ENCODE results near the gene RARB. TPM values are rescaled to one million over a fixed set of nuclear protein-coding genes. Genes with fewer than 3 reads are reported as not detected.

The RARB gene
- polyA plus RNA-seq, 1 donor from 2014 or later: 13.2 TPM

- Histone ChIP-seq H3K79me2 (replicated peaks; ENCODE audit: insufficient read depth, low read length) (no peaks in the 10 kb centered on the region), H4K20me1 (ENCODE audit: insufficient read depth) (no peaks in the 10 kb centered on the region), H3K36me3 (ENCODE audit: insufficient read depth, low read length) (no peaks in the 10 kb centered on the region), H3K9me2 (ENCODE audit: insufficient read depth, low read length) (no peaks in the 10 kb centered on the region), H2AFZ (ENCODE audit: low read depth, low read length) (no peak overlapping the region), H3K4me2 (ENCODE audit: low read length) (no peak overlapping the region), H3F3A (ENCODE audit: insufficient read depth, low read length, poor library complexity, severe bottlenecking) (no peaks in the 10 kb centered on the region), H3K27me3 (ENCODE audit: insufficient read depth, low read depth, low read length) (no peaks in the 10 kb centered on the region), H3K9ac (ENCODE audit: low read length) (no peak overlapping the region), H3K9me3 (ENCODE audit: low read length) (no peaks in the 10 kb centered on the region), H3K27ac (ENCODE audit: low read length) (no peak overlapping the region), H3K4me3 (ENCODE audit: low read length) (no peak overlapping the region)
- TF ChIP-seq EZH2 (IDR thresholded peaks at IDR 0.05; ENCODE audit: borderline replicate concordance, insufficient read depth, low read length, poor library complexity, severe bottlenecking): no peak
- TF ChIP-seq POLR2AphosphoS5 (IDR thresholded peaks at IDR 0.05): no peak
- no peak for TF ChIP-seq RAD21 (conservative IDR thresholded peaks at IDR 0.05)
- no peak for TF ChIP-seq EP300 (conservative IDR thresholded peaks at IDR 0.05; ENCODE audit: poor library complexity, severe bottlenecking)
These were observed 55.4 kb downstream of the RARB start for GRCh38 chr3:25483456-25483855.

DNA sequence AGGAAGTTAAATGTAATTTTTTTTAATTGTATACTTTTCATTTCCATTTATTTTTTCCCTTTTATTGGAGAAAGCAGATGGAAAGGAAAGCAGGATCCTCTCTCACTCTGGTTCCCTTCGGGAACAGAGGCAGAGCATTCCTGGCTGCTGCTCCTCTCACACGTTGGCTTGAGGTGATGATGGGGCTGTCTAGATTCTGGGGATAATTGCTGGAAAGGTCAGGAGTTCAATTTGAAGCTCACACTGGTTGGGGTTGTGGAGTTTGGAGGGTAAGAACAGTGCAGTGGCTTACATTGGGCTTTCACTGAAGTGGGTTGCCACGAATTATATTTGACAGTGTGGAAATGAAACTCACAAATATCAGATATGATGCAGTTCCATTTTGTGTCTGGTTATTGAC is 57.6 kb downstream of the RARB start:
- Histone ChIP-seq H3K36me3 (ENCODE audit: insufficient read depth, low read length) (no peaks in the 10 kb centered on the region), H3K4me3 (ENCODE audit: low read length) (no peak overlapping the region), H3F3A (ENCODE audit: insufficient read depth, low read length, poor library complexity, severe bottlenecking) (no peaks in the 10 kb centered on the region), H3K9ac (ENCODE audit: low read length) (no peak overlapping the region), H3K27ac (ENCODE audit: low read length) (no peak overlapping the region), H3K9me2 (ENCODE audit: insufficient read depth, low read length) (no peaks in the 10 kb centered on the region), H3K9me3 (ENCODE audit: low read length) (no peaks in the 10 kb centered on the region), H3K4me2 (ENCODE audit: low read length) (no peak overlapping the region), H2AFZ (ENCODE audit: low read depth, low read length) (no peak overlapping the region), H3K79me2 (replicated peaks; ENCODE audit: insufficient read depth, low read length) (no peaks in the 10 kb centered on the region), H4K20me1 (ENCODE audit: insufficient read depth) (no peaks in the 10 kb centered on the region), H3K27me3 (ENCODE audit: insufficient read depth, low read depth, low read length) (no peaks in the 10 kb centered on the region)
- no peak for TF ChIP-seq EP300 (conservative IDR thresholded peaks at IDR 0.05; ENCODE audit: poor library complexity, severe bottlenecking)
- TF ChIP-seq POLR2AphosphoS5 (IDR thresholded peaks at IDR 0.05): no peak
- TF ChIP-seq RAD21 (conservative IDR thresholded peaks at IDR 0.05): no peak
- TF ChIP-seq, protein P1, sequence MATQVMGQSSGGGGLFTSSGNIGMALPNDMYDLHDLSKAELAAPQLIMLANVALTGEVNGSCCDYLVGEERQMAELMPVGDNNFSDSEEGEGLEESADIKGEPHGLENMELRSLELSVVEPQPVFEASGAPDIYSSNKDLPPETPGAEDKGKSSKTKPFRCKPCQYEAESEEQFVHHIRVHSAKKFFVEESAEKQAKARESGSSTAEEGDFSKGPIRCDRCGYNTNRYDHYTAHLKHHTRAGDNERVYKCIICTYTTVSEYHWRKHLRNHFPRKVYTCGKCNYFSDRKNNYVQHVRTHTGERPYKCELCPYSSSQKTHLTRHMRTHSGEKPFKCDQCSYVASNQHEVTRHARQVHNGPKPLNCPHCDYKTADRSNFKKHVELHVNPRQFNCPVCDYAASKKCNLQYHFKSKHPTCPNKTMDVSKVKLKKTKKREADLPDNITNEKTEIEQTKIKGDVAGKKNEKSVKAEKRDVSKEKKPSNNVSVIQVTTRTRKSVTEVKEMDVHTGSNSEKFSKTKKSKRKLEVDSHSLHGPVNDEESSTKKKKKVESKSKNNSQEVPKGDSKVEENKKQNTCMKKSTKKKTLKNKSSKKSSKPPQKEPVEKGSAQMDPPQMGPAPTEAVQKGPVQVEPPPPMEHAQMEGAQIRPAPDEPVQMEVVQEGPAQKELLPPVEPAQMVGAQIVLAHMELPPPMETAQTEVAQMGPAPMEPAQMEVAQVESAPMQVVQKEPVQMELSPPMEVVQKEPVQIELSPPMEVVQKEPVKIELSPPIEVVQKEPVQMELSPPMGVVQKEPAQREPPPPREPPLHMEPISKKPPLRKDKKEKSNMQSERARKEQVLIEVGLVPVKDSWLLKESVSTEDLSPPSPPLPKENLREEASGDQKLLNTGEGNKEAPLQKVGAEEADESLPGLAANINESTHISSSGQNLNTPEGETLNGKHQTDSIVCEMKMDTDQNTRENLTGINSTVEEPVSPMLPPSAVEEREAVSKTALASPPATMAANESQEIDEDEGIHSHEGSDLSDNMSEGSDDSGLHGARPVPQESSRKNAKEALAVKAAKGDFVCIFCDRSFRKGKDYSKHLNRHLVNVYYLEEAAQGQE (IDR thresholded peaks at IDR 0.05; ENCODE audit: borderline replicate concordance): no peak
- TF ChIP-seq TAF1 (IDR thresholded peaks at IDR 0.05; ENCODE audit: low read depth): no peak
- no peak for TF ChIP-seq SMC3 (conservative IDR thresholded peaks at IDR 0.05; ENCODE audit: poor library complexity)
- TF ChIP-seq, protein P2, sequence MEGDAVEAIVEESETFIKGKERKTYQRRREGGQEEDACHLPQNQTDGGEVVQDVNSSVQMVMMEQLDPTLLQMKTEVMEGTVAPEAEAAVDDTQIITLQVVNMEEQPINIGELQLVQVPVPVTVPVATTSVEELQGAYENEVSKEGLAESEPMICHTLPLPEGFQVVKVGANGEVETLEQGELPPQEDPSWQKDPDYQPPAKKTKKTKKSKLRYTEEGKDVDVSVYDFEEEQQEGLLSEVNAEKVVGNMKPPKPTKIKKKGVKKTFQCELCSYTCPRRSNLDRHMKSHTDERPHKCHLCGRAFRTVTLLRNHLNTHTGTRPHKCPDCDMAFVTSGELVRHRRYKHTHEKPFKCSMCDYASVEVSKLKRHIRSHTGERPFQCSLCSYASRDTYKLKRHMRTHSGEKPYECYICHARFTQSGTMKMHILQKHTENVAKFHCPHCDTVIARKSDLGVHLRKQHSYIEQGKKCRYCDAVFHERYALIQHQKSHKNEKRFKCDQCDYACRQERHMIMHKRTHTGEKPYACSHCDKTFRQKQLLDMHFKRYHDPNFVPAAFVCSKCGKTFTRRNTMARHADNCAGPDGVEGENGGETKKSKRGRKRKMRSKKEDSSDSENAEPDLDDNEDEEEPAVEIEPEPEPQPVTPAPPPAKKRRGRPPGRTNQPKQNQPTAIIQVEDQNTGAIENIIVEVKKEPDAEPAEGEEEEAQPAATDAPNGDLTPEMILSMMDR (IDR thresholded peaks at IDR 0.05; ENCODE audit: poor library complexity, severe bottlenecking): no peak

- H3K4me2 ChIP-seq (ENCODE audit: low read length): no peak overlapping the region
- no peaks in the 10 kb centered on the region for H3F3A ChIP-seq (ENCODE audit: insufficient read depth, low read length, poor library complexity, severe bottlenecking)
- no peaks in the 10 kb centered on the region for H4K20me1 ChIP-seq (ENCODE audit: insufficient read depth)
- no peak overlapping the region for H3K4me3 ChIP-seq (ENCODE audit: low read length)
- no peaks in the 10 kb centered on the region for H3K9me2 ChIP-seq (ENCODE audit: insufficient read depth, low read length)
- no peaks in the 10 kb centered on the region for H3K9me3 ChIP-seq (ENCODE audit: low read length)
- TF ChIP-seq, protein P1 (IDR thresholded peaks at IDR 0.05; ENCODE audit: borderline replicate concordance): no peak
- TF ChIP-seq MXI1 (conservative IDR thresholded peaks at IDR 0.05; ENCODE audit: poor library complexity, severe bottlenecking) (no peak), EP300 (conservative IDR thresholded peaks at IDR 0.05; ENCODE audit: poor library complexity, severe bottlenecking) (no peak), EZH2 (IDR thresholded peaks at IDR 0.05; ENCODE audit: borderline replicate concordance, insufficient read depth, low read length, poor library complexity, severe bottlenecking) (no peak), TAF1 (IDR thresholded peaks at IDR 0.05; ENCODE audit: low read depth) (no peak), RAD21 (conservative IDR thresholded peaks at IDR 0.05) (no peak), POLR2AphosphoS5 (IDR thresholded peaks at IDR 0.05) (no peak), SMC3 (conservative IDR thresholded peaks at IDR 0.05; ENCODE audit: poor library complexity) (no peak)
- TF ChIP-seq, protein P2 (IDR thresholded peaks at IDR 0.05; ENCODE audit: poor library complexity, severe bottlenecking): no peak
- H3K27ac ChIP-seq (ENCODE audit: low read length): no peak overlapping the region
- H3K36me3 ChIP-seq (ENCODE audit: insufficient read depth, low read length): no peaks in the 10 kb centered on the region
- no peaks in the 10 kb centered on the region for H3K79me2 ChIP-seq (replicated peaks; ENCODE audit: insufficient read depth, low read length)
- no peaks in the 10 kb centered on the region for H3K27me3 ChIP-seq (ENCODE audit: insufficient read depth, low read depth, low read length)
- no peak overlapping the region for H3K9ac ChIP-seq (ENCODE audit: low read length)
- H2AFZ ChIP-seq (ENCODE audit: low read depth, low read length): no peak overlapping the region
These were observed 58.9 kb downstream of the RARB start for GRCh38 chr3:25486932-25487331.

Data from neural cell (in vitro differentiated cells).